Stimulated activated CD4-positive, alpha-beta T cell treated with anti-CD3 and anti-CD28 coated beads, Interleukin-4, amount 100 ng/mL, for 24 hours (primary cell): ENCODE measurements around the gene LRRC18.

Source experiments
- DNase-seq: peaks from one replicate; pipeline ENCODE4 v3.0.0-alpha.2; 2020

Gene LRRC18

GRCh38 chr10:48945441-48946130 is 5.9 kb upstream of the LRRC18 start:
- DNase-seq = no peak

- DNase-seq = no peak
Measured at GRCh38 chr10:48944171-48944570, 4.5 kb upstream of the LRRC18 start.

DNA sequence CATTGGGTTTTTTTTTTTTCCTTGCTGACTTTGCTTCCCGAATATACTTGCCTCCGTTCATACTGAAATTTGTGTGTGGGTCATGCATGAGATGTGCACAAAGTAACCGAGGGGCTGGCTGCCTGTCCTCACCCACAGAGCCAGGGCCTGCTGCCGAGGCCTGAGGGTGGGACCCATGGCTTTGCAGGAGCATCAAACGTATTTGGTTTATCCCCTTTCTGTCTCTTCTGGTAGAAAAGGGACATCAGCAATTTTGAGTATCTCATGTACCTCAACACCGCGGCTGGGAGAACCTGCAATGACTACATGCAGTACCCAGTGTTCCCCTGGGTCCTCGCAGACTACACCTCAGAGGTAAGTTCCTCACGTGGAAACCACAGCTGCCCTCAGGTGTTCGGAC is 3.5 kb upstream of the LRRC18 start:
- DNase-seq = no peak

GRCh38 chr10:48941427-48942075 is 1.9 kb upstream of the LRRC18 start:
- no peak for DNase-seq

- no peak for DNase-seq
Measured at GRCh38 chr10:48940958-48941357, 1.3 kb upstream of the LRRC18 start.

DNA sequence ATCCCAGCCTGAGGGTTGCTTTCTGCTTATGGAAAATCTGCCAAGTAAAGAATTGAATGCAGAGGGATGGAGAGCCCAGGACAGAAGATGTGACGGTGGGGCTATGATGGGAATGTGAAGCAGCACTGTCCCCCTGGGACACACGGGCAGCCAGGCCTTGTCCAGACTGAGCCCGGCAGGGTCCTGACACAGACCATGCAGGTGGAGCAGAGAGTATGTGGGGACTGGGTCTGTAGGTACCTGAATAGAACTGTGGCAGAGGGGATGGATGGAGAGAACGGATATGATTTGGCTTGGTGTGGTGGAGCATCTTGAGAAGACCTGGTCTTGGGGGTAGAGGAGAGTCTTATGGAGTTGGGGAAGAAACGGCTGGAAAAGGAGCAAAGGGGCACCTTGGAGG is 732 bp upstream of the LRRC18 start:
- DNase-seq = no peak

DNA sequence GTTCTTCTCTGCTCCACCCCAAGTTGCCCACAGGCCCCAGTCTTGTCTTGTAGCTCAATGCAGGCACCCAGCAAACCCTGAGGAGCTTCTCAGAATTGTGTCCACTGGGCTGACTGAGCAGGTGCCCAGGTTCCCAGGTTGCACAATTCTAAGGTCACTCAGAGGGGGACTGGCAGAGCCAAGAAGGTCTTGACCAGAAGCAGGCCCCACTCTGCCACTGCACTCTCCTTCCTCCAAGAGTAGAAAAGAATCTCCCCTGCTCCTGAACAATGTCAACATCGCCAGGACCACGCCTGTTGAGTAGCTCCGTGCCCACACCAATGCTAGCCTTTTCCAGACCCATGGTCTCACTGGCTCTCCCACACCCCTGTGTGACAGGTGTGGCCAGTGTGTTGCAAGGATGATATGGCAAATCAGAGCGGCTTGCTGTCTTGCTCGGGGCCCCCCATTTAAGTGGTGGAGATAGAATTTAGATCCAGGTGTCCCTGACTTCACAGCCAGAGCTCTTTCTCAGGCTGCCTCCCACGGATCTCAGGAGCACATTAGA is 577 bp downstream of the LRRC18 start:
- no peak for DNase-seq

DNA sequence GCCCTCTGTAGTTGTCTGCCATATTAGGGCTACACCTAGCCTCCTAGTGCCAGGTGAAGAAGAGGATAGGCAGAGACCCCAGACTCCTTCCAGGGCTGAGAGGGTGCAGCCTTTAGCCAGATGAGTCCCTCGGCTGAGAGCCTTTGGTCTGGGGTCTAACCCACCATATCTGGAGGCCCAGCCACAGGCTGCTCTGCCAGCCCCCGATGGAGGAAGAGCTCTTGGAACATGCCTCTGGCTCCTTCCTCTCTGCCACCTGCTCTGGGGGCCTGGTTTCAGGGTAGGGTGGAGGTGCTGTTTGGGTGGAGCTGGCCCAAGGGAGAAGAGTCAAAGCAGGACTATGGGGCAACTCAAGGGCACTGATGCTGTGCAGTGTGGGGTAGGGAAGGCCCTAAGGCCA is 1.4 kb downstream of the LRRC18 start:
- no peak for DNase-seq

GRCh38 chr10:48937796-48938195 is 1.8 kb downstream of the LRRC18 start:
- DNase-seq = no peak

DNA sequence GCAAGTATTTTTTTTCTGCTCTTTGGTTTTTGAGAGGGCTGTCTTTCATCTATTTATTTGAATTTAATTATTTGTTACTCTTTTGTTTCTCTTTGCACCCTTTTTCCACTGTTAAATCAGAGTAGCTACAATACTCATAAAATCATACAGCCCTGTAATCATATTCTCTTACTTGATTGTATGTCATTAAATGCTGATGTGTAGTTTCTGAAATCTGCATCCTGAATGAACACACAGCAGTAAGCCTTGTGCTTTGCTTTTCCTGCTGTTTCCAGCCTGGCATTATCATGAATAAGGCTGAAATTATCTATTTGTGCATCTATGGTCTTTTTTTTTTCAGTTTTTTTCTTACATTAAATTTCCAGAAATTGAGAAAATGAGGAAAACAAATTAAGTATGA is 4.1 kb downstream of the LRRC18 start:
- DNase-seq = no peak

DNA sequence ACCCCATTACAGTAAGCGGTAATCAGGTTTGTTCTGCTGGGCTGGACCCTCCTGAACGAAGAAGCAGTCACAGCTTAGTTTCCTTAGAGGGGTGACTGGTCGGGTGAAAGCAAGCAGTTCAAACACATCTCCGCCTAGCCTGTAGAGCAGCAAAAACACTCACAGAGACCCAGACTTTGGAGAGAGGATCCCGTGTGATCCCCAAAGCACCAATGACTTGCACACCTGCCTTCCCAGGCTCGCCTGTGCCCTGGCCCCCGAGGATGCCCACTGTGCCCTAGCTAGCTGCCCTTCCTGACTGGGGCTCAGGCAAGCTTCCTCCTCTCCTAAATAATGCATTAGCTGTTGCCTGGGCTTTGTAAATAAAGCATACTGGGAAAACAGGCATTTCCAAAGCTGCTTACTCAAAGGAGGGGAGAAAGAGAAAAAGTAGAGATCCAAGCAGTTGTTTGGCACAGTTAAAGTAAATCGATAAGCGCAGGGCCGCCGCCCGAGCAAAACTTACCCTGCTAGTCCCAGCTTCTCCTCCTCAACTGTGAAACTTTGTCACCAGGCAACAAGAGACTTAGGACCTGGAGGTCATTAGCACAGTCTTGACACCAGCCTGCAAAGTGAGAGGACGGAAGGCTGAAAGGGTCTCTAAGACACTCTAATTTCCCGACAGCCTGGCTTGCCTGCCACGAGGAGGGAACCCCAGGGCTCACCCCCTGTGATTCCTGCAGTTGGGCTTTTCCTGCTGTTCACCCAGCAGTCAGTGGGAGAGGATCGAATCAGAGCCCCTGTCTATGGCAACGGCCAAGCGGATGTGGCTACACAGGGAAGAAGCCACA is 4.8 kb downstream of the LRRC18 start:
- DNase-seq = no peak

DNA sequence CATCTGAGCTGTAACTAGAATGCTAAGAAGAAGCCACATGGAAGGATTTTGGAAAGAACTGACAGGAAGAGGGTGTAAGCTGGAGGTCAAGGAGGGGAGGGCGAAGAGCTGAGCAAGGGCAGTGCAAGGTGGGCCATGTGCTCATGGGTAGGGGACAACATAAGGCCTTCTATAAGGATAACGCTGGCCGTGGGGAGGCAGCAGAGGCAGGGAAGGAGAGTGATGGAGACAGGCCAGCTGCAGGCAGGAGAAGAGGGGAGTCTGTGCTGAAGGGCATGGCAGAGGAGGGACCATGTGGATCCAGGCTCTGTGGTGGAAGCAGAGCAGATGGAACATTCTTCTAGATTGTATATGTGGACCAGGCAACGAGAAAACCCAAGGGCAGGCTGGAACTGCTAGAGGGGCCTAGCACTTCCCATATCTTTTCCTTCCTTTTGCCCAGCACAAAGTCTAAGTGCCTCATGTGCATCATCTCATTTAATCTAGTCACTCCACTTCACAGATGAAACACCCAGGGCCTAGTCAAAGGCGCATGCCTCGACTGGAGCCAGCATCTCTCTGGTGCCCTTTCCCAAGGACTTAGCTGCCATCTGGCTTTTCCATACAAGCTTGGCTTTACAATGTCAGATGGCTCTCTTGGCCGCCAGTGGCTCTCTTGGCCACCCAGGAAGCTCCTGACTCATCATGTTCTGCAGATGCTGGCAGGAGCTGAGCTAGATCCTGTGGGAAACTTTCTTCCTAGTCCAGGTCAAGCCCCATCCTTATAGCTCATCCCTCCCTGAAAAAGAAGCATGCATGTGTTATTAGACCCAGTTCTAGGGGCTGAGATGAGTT is 6.6 kb downstream of the LRRC18 start:
- no peak for DNase-seq

- DNase-seq = no peak
Measured at GRCh38 chr10:48931188-48931587, 8.5 kb downstream of the LRRC18 start.

DNA sequence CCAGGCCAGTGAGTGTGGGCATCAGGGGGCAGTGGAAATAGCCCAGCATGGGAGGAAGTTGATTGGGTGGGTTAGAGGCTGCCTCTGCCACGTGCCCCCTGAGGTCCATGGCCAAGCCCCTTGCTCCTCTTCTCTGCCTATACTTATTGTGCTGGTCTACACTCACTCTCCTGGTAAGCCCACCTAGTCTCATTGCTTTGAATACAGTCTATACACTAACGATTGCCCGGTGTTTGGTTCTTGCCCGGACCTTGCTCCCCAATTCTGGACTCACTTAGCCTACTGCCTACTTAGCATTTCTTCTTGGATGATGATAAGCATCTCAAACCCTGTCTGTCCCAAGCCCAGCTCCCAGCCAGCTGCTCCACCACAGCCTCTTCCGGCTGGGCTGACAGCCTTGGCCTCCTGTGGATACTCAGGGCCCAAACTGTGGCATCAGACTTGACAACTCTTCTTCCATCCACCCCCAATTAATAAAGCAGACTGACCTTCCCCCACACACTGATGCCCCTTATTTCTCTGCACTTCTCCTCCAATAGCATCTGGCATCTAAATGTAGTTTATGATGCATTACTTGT is 10.1 kb downstream of the LRRC18 start:
- DNase-seq = no peak

GRCh38 chr10:48926764-48927540 is 12.7 kb downstream of the LRRC18 start:
- DNase-seq = no peak

- DNase-seq = no peak
Measured at GRCh38 chr10:48926255-48926654, 13.4 kb downstream of the LRRC18 start.

- no peak for DNase-seq
Measured at GRCh38 chr10:48924988-48925387, 14.7 kb downstream of the LRRC18 start.

DNA sequence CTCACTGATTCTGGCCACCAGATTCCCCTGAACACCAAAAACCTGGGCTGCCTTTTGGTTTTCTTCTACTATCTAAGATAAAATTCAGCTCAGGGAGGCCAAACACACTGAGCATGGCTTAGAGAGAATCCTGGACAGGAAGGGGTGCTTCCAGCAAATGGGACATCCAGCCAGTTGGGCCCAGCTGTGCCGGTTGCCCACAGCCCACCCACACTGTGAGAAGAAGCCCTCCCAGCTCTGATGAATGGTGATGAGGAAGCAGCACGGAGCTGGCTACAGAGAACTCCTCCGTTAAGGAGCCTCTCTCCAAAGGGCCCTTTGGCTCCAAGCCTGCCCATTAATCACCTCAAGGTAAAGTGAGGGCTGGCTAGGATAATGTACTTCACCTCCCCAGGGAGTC is 15.9 kb downstream of the LRRC18 start:
- no peak for DNase-seq

DNA sequence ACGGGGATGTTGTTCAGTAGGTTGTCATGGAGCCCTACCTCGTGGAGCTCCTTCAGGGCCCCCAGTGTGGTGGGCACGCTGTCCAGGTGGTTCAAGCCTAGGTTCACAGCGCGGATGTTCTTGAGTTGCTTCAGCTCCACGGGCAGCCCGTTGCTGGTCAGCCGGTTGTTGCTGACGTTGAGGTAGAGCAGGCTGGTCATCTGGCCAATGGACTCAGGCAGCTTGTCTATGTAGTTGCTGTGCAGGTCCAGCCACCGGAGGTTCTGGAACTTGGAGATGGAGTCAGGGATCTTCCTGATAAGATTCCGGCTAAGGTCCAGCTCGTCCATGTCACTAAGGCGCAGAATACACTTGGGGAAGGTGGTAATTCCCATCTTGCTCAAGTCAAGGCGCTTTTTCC is 26.0 kb downstream of the LRRC18 start:
- no peak for DNase-seq

GRCh38 chr10:48910548-48910947 is 29.1 kb downstream of the LRRC18 start:
- no peak for DNase-seq

GRCh38 chr10:48907730-48908129 is 31.9 kb downstream of the LRRC18 start:
- DNase-seq = no peak

DNA sequence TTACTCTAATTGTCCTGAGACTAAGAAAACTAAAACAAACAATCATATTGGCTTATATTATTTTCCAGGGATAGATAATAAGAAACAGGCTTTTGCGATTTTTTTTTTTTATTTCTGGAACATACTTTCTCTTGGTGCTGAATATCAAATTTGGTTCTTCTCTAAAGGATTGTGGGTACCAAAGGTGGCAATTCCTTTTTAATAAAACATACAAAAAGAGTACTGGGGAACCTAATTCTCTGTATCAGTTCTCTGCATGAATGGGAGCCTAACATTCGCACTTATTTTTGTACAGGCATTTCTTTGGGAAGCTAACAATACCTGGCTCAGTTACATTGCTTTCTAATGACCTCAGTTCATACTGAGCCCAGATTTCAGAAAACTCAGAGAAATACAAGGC is 32.8 kb downstream of the LRRC18 start:
- no peak for DNase-seq
